ENCODE results near the gene UPK3A.
"Not testable (repeated sequence)": the region's sequence is repeated elsewhere in the genome, so short reads cannot be mapped to it uniquely, and the experiment has no call there.

Gene UPK3A

DNA sequence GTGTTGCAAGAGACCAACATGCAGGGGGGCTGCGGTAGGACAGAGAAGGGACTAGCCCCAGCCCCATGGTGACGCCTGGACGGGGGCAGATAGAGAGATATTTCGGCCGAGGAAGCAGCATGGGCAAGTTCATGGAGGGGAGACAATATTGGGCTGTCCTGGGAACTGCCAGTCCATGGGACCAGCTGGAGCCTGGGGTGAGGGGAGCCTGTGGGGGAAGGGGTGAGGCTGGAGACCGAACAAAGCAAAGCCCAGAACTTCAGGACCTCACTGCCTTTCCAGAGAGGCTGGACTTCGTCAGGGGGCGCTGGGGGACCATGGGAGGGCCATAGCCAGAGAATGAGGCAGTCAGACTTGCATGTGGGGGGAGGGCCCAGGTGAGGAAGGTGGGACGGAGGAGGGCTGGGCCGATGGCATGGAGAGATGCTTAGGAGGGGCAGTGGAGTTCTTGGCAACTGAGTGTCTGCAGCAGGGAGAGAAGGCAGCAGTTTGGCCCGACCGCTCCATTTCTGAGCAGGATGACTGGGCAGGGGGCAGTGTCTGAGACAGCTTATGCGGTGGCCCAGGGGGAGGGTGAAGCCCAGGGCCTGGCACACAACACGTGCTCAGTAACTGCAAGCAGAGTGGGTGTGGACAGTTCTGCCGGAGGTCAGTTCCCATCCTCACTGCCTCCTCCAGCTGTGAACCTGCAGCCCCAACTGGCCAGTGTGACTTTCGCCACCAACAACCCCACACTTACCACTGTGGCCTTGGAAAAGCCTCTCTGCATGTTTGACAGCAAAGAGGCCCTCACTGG lies 712 bp downstream of the UPK3A start:
- no peak for DNase-seq

DNA sequence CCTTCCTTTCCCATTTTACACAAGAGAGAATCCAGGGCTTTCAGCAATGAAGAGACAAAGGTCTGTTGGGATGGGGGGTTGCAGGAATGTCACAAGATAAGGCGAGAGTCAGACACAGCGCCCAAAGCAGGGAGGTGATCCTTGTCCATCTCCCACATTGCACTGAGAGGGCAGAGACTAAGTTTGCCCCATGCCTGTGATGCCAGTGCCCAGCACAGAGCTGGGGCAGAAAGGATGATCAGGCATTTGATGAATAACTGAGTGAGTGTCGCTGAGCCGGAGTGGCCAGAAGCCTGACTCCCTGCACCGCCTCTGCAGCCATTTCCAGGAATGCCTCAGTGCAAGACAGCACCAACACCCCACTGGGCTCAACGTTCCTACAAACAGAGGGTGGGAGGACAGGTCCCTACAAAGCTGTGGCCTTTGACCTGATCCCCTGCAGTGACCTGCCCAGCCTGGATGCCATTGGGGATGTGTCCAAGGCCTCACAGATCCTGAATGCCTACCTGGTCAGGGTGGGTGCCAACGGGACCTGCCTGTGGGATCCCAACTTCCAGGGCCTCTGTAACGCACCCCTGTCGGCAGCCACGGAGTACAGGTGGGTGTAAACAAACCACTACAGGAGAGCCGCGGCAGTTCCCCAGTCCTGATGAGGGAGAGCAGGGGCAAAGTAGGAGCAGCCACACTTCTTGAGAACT lies 2.3 kb downstream of the UPK3A start:
- DNase-seq, result no peak

DNA sequence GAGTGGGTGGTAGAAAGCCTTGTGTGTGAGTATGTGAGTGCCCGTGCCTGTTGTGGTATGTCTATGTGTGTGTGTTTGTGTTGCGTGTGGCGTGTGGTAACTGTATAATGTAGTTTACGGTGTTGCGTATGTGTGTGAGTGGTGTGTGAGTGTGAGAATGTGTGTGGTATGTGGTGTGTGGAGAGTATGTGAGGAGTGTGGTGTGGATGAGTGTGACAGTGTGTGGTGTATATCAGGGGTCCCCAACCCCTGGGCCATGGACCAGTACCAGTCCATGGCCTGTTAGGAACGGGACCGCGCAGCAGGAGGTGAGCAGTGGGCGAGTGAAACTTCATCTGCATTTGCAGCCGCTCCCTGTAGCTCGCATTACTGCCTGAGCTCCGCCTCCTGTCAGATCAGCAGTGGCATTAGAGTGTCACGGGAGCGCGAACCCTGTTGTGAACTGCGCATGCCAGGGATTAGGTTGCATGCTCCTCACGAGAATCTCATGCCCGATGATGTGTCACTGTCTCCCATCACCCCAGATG lies 5.7 kb downstream of the UPK3A start:
- DNase-seq, result no peak

DNA sequence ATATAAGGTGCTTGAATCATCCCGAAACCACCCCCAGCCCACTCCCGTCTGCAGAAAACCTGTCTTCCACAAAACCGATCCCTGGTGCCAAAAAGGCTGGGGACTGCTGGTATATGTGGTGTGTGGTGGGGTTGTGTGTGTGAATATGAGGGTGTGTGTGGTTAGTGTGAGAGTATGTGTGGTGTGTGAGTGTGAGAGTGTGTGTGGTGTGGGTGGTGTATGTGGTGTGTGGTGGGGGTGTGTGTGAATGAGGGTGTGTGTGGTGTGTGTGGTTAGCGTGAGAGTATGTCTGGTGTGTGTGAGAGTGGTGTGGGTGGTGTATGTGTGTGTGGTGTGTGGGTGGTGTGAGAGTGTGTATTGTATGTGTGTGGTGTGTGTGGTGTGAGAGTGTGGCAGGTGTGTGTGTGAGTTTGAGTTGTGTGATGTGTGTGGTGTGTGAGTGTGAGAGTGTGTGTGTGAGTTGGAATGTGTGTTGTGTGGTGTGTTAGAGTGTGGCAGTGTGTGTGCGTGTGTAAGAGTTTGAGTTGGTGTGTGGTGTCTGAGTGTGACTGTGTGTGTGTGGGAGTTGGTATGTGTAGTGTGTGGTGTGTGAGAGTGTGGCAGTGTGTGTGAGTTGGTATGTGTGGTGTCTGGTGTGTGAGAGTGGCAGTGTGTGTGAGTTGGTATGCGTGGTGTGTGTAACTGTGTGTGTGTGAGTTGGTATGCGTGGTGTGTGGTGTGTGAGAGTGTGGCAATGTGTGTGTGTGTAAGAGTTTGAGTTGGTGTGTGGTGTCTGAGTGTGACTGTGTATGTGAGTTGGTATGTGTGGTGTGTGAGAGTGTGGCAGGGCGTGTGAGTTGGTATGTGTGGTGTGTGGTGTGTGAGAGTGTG lies 6.5 kb downstream of the UPK3A start:
- DNase-seq, result no peak

DNA sequence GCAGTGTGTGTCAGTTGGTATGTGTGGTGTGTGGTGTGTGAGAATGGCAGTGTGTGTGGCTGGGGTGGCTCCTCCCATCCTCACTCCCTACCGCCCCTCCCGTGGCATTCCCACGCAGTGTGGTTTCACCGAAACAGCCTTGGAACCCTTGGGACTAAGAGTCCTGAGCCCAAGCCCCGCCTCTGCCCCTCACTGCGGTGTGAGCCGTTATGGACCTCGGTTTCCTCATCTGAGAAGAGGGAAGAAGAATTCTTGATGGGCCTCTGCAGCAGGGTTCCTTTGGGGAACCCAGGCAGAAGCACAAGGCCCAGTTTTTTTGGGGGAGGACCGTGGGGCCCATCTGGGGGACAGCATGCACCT lies 7.2 kb downstream of the UPK3A start:
- DNase-seq, result no peak

DNA sequence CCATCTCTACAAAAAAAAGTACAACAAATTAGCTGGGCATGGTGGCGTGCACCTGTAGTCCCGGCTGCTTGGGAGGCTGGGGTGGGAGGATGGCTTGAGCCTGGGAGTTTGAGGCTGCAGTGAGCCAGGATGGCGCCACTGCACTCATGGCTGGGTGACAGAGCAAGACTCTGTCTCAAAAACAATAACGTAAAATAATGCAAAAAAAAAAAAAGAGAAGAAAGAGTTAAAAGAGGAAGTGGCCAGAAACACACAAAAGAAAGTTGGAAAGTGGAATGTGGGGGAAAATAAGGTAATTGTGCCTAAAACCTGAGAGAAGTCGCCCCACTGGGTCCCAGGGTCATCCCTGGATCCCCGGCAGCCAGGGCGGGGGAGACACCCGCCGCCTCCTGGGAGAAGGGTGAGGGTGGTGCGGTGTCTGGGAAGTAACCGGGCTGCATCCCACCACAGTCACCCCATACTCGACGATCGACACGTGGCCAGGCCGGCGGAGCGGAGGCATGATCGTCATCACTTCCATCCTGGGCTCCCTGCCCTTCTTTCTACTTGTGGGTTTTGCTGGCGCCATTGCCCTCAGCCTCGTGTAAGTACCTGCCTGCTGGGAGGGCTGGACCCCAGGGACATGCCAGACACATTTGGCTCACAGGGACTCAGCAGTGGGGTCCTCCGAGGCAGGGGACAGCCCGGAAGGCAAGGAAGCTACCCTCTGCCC lies 8.1 kb downstream of the UPK3A start:
- DNase-seq, result no peak

DNA sequence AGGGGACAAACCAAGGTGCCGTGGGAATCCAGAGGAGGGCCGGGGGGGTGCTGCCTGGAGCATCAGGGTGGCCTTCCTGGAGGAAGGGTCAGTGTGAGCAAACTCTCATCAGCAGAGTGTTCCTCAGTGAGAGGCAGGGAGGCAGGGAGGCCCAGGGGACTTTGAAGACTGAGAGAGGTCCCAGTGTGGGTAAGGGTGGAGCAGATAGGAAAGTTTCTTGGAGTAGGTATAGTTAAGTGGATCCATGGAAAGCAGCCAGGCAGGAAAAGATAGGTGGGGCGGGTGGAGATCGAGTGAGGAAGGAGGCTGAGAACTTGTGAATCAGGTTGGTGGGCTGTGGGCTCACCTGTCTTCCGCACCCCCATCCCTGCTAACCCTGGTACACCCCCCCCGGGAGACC lies 9.3 kb downstream of the UPK3A start:
- DNase-seq, result no peak

DNA sequence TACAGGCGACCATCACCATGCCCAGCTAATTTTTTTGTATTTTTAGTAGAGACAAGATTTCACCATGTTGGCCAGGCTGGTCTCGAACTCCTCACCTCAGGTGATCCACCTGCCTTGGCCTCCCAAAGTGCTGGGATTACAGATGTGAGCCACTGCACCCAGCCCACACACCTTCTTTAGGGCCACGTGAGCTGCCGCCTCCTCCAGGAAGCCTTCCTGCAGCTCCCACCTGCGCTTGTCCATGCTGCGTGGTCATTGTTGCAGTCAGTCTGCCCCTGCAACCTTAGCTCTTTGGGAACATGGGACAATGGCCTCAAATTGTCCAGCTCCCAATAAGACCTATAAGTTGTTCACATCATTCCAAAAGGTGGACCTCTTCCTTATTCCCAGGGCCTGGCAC lies 10.3 kb downstream of the UPK3A start:
- not testable (repeated sequence) for DNase-seq

DNA sequence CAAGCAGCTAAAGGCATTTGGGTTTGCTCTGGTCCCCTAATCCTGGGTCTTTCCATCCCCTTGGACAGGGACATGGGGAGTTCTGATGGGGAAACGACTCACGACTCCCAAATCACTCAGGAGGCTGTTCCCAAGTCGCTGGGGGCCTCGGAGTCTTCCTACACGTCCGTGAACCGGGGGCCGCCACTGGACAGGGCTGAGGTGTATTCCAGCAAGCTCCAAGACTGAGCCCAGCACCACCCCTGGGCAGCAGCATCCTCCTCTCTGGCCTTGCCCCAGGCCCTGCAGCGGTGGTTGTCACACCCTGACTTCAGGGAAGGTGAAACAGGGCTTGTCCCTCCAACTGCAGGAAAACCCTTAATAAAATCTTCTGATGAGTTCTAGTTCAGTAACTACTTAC lies 10.7 kb downstream of the UPK3A start:
- no peak for DNase-seq

DNA sequence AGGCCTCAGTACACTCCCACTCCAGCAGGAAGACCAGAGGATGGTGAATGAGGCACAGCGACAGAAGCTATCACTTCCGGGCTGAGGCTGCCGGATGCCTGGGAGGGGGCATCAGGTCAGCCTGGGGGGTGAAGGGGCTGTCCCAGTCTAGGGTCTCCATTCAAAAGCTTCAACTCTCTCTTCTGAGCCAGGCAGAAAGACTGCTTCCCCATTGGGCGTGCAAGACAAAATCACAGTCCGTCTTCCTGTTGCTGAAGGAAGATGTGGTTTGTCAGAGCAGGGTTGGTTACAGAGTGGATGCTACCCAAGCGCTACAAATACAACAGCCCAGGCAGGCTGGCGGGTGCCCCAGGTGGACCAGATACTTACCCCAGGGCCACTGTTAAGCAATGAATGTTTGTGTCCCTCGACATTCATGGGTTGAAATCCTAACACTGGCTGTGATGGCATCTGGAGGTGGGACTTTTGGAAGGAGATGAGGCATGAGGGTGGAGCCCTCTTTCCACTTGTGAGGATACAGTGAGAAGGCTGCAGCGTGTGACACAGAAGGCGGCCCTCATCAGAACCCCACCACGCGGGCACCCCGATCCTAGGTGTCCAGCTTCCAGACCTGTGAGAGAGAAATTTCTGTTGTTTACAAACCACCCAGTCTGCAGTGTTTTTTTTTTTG lies 12.0 kb downstream of the UPK3A start:
- DNase-seq, result no peak

DNA sequence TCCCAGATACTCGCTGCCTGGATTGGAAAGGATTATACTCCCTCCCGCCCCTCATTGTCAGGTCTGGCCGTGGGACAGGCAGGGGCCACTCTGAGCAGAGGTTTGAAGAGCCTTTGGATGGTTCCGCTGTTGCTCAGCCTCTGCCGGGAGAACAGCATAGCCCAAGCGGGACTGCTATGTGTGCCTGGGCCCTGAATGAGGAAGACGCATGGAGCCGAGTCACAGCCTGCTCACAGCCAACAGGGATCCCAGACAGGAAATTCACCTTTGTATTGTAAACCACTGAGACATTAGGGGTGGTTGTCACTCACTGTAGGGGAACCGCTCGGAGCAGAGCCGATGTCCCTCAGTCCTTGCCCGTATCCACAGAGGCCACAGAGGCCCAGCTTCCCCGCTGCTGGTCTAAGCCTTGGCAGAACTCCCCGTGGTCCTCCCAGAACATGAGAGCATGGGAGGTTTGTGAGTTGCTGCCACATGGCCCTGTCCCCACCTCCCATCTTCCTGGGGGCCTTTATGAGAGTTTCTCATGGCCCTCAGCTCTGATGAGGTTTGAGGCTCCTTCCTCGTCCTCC lies 14.3 kb downstream of the UPK3A start:
- DNase-seq, result no peak

DNA sequence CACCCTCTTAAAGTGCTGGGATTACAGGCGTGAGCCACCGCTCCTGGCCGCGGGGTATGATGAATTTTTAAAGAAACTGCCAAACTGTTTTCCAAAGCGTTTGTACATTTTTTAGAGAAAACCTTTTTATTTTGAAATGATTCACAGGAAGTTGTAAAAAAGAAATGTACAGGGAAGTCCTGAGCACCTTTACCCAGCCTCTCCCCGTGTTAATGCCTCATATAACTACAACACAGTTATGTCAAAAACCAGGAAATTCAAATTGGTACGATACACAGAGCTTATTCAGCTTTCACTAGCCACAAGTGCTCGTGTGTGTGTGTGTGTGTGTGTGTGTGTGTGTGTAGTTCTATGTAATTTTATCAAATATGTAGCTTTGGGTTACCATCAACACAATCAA lies 18.0 kb downstream of the UPK3A start:
- no peak for DNase-seq

DNA sequence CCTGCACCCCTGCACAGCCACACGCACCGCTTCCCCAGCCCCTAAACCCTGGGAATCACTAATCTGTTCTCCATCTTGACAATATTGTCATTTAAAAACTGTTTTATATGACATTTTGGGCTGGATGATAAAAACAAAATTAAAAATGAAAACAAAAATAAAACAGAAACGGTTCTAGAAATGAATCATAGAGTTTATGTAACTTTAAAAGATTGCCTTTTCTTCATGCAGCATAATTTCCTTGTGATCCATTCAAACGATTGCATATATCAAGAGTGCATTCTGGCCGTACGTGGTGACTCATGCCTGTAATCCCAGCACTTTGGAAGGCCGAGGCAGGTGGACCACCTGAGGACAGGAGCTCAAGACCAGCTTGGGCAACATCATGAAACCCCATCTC lies 18.4 kb downstream of the UPK3A start:
- DNase-seq, result no peak

DNA sequence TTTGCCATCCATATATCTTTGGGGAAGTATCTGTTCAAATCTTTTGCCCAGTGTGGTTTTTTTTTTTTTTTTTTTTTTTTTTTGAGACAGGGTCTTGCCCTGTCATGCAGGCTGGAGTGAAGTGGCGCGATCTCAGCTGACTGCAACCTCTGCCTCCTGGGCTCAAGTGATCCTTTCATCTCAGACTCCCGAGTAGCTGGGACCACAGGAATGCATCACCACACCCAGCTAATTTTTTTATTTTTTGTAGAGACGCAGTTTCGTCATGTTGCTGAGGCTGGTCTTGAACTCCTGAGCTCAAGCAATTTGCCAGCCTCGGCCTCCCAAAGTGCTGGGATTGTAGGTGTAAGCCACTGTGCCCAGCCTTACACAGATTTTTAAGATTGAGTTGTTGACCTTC lies 20.2 kb downstream of the UPK3A start:
- DNase-seq, result peak; percentile 16

DNA sequence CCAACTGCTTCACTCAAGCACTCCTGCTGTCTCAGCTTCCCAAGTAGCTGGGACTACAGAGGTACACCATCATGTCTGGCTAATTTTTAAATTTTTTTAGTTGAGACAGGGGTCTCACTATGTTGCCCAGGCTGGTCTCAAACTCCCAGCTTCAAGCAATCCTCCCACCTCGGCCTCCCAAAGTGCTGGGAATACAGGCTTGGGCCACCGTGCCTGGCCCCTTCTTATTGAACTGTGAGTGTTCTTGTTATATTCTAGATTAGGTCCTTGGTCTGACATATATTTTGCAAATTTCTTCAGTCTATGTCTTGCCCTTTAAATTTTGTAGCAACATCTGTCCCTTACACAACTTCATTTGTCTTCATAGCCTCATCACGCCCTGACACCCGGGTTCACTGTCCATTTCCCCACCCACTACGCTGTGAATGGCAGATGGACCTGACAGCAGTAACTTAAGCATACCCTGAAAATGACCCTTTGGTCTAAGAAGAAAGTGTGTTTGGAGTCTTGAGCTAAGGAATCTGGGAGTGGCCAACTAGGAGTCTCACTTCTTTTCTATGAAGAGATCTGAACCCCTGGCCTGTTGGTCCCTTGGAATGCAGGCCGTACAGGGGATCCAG lies 20.8 kb downstream of the UPK3A start:
- no peak for DNase-seq

DNA sequence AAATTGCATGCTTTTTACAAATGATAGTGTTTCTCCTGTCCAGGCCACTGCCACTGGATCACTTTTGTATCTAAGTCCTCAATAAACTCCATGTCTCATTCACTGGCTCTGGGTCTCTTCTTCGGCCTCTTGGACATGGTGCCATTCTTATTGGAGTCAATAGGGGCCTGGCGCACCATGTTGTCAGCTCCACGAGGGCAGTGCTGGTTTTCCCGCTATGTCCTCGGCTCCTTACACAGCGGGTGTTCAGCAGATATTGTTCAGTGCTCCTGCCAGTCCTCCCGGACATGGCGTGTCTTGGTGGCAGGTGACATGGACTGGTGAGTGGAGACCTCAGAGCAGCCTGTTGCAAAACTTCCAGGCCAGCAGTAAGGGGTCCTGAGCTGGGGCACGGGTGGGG lies 21.4 kb downstream of the UPK3A start:
- no peak for DNase-seq

DNA sequence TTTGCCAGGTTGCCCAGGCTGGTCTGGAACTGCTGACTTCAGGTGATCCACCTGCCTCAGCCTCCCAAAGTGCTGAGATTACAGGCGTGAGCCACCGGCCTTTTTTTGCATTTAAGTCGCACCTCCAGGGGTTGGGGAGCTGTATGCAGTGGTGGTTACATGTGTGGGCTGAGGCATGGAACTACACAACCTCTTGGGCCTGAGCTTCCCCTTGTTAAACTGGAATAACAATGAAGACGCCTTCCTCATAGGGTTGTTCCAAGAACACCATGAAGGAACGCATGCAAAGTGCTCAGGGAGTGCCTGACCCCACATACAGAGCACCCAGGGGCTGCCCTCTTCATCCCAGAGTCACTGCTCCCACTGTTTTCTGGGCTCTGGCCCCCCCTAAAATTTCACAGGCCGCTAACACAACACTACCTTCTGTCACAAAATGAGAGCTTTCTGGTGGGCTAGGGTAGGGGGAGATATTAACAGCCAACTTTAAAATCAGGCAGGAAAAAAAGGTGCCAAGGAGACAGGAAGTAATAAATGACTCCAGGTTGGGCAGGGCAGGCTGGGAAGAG lies 23.7 kb downstream of the UPK3A start:
- DNase-seq, result no peak

DNA sequence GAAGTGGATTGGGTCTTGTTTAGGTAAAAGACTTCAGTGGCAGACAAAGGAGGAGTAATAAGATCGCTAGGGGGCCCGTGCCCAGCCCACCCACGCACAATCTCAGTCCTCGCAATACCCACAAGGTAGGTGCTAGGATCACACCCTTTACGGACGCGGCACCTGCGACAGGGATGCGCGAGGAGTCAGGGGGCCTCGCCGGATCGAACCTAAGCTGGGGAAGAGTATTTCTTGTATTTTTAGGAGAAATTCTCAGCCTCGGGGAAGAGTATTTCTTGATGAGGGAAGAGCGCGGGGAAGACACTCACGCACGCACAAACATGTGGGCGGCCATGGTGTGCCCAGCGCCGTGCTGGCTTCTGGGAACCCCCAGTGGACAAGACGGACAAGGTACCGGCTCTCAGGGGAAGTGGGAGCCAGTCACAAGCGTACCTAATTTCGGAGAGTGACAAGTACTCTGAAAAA lies 24.2 kb downstream of the UPK3A start:
- no peak for DNase-seq

DNA sequence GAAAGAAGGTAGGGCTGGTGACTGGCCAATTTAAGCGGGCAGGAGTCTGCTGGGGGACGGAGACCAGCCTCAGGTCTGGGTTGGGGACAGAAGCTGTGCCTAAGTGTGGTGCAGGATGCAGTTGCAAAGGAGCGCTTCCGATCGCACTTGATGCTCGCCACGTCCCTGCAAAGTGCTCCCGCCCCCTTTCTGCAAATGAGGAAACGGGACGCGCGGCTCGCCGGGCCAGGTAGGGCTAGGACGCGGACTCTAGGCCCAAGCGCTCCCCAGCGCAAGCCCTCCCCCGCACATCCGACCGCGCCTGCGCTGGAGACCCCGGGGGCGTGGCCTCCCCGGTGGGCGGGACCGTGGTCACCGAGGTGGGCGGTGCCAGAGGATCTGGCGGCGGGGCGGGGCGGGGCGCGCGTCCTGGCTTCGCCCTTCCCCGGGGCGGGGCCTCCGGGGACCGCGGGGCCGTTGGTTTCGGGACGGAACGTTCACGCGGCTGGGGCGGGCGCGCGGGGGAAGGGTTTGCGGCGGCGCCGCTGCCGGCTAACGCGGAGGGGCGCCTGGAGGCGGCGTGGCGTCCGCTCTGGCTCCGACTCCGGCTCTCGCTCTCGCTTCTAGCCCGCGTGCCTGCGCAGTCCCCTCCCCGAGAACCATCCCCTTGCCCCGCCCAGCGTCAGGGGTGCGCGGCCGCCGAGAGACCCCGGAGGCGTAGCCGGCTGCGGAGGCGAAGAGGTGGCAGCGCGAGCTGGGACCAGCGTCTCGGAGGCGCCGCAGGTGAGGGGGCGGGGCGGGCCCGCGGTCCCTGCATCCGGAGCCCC lies 24.9 kb downstream of the UPK3A start, which contains the start of gene FAM118A:
Gene FAM118A, plus strand, starts transcription at position 513 of the 806 bp plus-strand sequence. CDS start 12,446 bp downstream, outside the sequence.
- peak; percentile 52 for DNase-seq
